HG03095 (cell line): Measurements from ENCODE around the gene CYB5R4.
"Not testable (repeated sequence)": the region's sequence is repeated elsewhere in the genome, so short reads cannot be mapped to it uniquely, and the experiment has no call there.

Experiments used
- ATAC-seq: cut with Tn5 transposase; IDR thresholded peaks from one replicate; pipeline ENCODE4 v1.9.1; 2021; ENCODE audit warnings: moderate library complexity; ENCODE audit not compliant: unreplicated experiment

The CYB5R4 gene

GRCh38 chr6:83862776-83863471, 3.4 kb downstream of the CYB5R4 start:
- no peak for ATAC-seq

DNA sequence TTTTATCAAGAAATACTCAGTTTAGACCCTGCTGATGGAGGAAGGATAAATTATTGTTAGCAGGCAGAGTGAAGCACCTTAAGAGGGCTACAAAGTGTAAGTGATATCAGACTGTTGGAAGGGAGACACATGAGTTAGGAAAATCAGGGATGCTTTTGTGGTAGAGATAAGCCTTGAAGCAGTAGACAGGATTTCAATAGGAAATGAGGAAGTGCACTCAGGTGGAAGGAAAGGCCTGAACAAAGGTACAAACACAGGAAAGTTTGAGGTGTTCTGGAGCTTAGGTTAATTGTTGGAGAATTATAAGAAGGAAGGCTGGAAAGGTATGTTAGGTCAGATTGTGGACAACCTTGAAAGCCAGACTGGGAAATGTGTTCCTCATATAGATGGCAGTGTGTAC, 7.6 kb downstream of the CYB5R4 start:
- ATAC-seq: no peak

GRCh38 chr6:83867527-83868161, 8.2 kb downstream of the CYB5R4 start:
- ATAC-seq: no peak

- no peak for ATAC-seq
Measured at GRCh38 chr6:83868639-83869038, 9.2 kb downstream of the CYB5R4 start.

DNA sequence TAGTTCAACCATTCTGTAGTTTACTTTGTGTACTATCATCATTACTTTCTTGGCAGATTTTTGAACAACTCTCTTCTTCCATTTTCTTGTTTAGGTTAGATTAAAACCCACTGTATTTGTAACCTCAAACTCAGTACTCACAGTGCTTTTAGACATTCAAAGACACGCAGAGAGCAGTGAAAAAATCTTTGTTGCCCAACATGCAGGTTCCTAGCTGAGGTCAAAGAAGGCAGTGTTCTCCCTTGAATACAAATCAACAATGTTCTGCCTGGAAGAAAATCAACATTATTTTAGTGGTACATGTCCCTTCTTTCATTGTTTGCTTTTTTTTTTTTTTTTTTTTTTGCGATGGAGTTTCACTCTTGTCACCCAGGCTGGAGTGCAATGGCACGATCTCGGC, 11.2 kb downstream of the CYB5R4 start:
- no peak for ATAC-seq

- no peak for ATAC-seq
Measured at GRCh38 chr6:83872386-83873118, 13.1 kb downstream of the CYB5R4 start.

DNA sequence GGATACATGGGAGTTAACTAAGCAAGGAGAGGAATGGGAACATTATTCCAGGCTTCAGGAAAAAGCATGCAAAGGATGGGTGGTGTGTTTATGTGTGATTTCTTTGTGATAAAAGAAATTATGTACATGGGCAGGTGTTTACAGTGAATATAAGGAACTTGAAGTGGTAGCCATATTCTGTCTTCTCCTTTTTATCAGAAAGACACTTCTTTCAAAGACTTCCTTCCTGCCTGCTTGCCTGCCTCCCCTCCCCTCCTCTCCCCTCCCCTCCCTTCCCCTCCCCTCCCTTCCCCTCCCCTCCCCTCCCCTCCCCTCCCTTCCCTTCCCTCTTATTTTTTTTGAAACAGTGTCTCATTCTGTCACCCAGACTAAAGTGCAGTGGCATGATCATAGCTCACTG, 14.4 kb downstream of the CYB5R4 start:
- ATAC-seq: no peak

- ATAC-seq: no peak
Measured at GRCh38 chr6:83875843-83876242, 16.4 kb downstream of the CYB5R4 start.

DNA sequence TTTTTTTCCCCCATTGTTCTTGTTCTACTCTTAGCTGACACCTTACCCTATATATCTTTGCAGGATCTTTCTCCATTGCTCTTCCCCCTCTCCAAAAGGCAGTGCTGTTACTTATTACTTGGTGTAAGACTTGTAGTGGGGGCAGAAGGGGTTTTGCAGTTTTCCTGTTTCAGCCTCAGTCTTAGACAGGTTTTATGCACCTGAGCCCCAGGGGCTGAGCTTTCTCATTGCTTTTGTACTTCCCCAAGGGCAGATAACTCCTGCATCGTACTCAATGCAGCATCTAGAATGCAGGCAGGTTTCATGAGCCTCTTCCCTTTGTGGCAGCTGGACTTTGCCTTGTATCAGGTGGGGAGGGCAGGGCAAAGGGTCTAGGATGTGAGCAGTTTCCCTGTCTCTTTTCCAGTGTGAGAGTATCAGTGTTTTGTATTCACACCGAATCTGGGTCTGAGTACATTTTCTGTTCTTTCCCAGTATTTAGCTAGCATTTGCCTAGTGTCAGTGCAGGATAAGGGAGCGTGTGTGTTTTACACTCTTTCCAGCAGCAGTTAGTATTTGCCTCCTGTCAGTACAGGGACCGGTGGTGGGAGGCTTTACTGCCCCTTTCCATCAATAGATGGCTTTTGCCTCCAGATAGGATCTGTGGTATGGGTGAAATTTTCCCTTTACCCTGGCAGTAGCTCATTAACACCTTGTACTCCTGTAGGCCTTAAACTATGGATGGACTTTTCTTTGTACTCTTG, 19.6 kb downstream of the CYB5R4 start:
- ATAC-seq: no peak

- no peak for ATAC-seq
Measured at GRCh38 chr6:83879746-83880145, 20.3 kb downstream of the CYB5R4 start.

DNA sequence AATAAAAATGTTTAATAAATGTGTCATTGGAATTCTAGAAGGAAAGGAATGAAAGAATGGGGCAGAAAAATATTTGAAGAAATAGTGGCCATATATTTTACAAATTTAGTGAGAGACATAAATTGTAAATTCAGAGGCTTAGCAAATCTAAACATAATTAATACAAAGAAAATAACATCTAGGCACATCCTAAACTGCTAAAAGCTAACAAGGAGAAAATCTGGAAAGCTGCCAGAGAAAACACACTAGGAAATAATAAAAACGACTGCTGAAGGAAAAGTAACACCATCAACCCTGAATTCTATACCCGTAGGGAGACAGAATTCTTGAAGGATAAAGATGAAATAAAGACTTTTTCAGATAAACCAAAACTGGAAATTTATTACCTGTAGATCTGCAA, 23.8 kb downstream of the CYB5R4 start:
- ATAC-seq: no peak

DNA sequence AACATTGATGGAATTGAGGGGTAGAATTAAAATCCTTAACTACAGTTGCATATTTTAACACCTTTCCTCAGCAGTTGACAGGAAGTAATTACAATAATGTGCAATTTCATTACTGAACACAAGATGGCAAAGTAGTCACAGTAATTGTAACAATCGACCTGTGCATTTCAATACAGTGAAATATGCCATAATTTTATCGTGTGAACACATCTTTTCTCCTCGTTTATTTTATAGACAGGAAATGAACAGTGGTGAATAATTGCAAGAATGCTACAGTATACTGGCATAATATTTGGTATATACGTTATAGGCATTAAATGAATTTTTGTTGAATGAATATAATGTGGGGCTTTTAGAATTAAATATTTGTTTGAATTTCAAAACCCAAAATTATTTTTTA, 25.0 kb downstream of the CYB5R4 start:
- ATAC-seq: peak; percentile 84

DNA sequence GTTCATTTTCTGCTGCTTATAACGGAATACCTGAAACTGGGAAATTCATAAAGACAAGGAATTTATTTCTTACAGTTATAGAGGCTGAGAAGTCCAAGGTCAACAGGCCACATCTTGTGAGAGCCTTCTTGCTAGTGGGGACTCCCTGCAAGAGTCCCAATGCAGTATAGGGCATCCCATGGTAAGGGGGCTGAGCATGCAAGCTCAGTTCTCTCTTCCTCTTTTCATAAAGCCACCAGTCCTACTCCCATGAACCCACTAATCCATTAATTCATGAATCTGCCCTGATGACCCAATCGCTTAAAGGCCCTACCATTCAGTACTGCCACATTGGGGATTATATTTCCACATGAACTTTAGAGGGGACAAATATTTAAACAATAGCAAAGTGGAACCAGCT, 26.5 kb downstream of the CYB5R4 start:
- ATAC-seq: no peak

- no peak for ATAC-seq
Measured at GRCh38 chr6:83889621-83890020, 30.1 kb downstream of the CYB5R4 start.

DNA sequence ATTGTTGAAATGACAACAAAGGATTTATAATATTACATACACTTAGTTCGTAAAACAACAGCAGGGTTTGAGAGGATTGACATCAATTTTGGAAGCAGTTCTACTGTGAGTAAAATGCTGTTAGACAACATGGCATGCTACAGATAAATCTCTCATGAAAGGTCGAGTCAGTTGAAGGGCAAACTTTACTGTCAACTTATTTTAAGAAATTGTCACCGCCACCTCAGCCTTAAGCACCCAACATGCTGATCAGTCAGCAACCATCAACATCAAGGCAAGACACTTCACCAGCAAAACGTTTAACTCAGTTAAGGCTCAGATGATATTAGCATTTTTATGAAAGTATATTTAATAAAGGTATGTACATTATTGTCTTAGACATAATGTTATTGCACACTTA, 31.0 kb downstream of the CYB5R4 start:
- ATAC-seq: no peak

DNA sequence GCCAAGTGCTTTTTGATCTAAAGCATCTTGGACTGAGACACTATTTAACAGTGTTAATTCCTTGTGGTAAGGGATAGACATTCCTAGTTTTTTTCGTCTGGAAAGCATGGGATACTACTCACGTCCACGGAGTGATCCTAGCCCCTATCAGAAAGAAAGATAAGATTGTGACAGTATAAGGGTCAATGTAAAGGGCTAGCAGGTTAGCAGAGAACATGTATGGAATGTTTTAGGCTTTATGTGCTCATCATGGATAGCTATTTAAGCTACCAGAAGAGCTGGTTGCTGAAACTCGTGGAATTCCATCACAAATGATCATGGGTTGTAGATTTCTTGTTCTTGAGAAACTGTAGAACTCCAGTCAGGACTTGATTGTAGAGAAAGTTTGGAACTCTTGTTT, 32.1 kb downstream of the CYB5R4 start:
- no peak for ATAC-seq

DNA sequence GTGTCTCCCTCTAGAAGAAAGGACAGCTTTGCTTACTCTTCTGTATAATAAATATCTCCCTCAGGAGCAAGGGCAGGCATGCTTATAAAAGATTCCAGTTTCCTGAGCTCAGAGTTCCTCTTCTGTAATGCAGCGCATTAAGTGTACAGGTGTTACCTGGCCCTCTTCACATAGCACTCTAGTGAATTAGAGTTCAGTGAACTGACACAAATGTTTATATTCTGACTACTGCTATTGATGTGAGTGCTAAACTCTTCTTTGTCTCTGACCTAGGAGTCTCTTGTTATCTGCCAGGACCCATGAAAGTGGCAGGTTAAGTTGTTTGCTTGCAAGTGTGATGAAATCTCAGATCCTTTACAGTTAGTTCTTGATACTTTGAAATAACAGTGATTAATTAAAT, 33.5 kb downstream of the CYB5R4 start:
- no peak for ATAC-seq

GRCh38 chr6:83897094-83897493, 37.6 kb downstream of the CYB5R4 start:
- not testable (repeated sequence) for ATAC-seq

DNA sequence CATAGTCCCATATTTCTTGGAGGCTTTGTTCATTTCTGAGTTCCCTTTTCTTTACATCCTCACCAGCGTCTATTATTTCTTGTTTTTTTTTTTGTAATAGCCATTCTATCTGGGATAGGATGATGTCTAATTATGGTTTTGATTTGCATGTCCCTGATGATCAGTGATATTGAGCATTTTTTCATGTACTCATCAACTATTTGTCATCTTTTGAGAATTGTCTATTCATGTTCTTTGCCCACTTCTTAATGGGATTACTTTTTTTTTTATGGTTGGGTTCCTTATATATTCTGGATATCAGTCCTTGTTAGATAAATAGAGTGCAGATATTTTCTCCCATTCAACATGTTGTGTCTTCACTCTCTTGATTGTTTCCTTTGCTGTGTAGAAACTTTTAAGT, 42.1 kb downstream of the CYB5R4 start:
- ATAC-seq: no peak

GRCh38 chr6:83904395-83904794, 44.9 kb downstream of the CYB5R4 start:
- no peak for ATAC-seq

DNA sequence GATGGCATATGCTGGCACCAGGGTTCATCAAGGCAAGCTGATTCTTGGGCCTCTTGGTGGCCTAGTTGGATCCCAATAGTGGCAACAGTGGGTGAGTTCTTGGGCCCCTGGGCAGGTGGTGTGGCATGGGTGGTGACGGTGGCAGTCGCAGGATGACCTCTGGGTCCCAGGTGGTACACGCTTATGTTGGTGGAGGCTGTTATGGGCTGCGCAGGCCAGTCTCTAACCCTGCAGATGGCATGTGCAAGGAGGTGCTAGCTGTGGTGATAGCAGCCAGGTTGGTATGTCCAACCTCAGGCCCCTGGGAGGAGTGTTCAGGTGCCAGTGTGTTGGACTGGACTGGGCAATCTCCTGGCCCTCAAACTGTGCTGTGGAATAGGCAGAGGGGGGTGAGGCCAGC, 46.2 kb downstream of the CYB5R4 start:
- no peak for ATAC-seq
